Panc1 (cell line): ENCODE results near the gene SPOCK1.

Experiments used
- POLR2AphosphoS5 ChIP-seq: IDR thresholded peaks from 2 replicates; pipeline ENCODE4 v1.6.1; 2012; ENCODE audit warnings: mild to moderate bottlenecking, low read depth, low read length, moderate library complexity
- TF ChIP-seq, protein P1 (sequence below): fragments of 450-650 bp; IDR thresholded peaks from 2 replicates; pipeline ENCODE4 v1.5.1; 2017; ENCODE audit warnings: mild to moderate bottlenecking
- TF ChIP-seq, protein P2 (sequence below), 2 experiments: IDR thresholded peaks; 2 replicates each; pipeline ENCODE4 v1.6.1; 2011 to 2012; ENCODE audit warnings: low read depth in 2 of 2, control low read depth in 1 of 2, low read length in 1 of 2, mild to moderate bottlenecking in 1 of 2, moderate library complexity in 1 of 2; ENCODE audit not compliant: insufficient read depth in 1 of 2

DNA sequence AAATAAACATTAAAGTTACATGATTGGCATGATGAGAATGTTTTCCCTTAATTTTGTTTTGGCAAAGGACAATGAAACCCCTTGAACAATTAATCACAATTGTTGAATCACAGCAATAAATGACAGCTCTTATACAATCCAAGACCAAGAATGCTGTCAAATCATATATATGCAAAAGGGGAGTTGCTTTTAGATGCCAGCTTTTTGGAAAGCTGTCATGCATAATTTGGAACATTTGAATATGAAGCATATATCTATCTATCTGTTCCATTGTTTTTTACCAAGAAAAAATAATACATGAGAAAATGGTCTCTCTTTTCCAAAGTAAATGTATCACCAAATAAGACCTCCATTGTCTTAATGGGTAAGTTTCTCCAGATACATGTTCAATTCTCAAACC is 44.5 kb downstream of the SPOCK1 start:
- TF ChIP-seq, protein P1, sequence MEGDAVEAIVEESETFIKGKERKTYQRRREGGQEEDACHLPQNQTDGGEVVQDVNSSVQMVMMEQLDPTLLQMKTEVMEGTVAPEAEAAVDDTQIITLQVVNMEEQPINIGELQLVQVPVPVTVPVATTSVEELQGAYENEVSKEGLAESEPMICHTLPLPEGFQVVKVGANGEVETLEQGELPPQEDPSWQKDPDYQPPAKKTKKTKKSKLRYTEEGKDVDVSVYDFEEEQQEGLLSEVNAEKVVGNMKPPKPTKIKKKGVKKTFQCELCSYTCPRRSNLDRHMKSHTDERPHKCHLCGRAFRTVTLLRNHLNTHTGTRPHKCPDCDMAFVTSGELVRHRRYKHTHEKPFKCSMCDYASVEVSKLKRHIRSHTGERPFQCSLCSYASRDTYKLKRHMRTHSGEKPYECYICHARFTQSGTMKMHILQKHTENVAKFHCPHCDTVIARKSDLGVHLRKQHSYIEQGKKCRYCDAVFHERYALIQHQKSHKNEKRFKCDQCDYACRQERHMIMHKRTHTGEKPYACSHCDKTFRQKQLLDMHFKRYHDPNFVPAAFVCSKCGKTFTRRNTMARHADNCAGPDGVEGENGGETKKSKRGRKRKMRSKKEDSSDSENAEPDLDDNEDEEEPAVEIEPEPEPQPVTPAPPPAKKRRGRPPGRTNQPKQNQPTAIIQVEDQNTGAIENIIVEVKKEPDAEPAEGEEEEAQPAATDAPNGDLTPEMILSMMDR: no peak
- TF ChIP-seq POLR2AphosphoS5: no peak
- TF ChIP-seq, protein P2, sequence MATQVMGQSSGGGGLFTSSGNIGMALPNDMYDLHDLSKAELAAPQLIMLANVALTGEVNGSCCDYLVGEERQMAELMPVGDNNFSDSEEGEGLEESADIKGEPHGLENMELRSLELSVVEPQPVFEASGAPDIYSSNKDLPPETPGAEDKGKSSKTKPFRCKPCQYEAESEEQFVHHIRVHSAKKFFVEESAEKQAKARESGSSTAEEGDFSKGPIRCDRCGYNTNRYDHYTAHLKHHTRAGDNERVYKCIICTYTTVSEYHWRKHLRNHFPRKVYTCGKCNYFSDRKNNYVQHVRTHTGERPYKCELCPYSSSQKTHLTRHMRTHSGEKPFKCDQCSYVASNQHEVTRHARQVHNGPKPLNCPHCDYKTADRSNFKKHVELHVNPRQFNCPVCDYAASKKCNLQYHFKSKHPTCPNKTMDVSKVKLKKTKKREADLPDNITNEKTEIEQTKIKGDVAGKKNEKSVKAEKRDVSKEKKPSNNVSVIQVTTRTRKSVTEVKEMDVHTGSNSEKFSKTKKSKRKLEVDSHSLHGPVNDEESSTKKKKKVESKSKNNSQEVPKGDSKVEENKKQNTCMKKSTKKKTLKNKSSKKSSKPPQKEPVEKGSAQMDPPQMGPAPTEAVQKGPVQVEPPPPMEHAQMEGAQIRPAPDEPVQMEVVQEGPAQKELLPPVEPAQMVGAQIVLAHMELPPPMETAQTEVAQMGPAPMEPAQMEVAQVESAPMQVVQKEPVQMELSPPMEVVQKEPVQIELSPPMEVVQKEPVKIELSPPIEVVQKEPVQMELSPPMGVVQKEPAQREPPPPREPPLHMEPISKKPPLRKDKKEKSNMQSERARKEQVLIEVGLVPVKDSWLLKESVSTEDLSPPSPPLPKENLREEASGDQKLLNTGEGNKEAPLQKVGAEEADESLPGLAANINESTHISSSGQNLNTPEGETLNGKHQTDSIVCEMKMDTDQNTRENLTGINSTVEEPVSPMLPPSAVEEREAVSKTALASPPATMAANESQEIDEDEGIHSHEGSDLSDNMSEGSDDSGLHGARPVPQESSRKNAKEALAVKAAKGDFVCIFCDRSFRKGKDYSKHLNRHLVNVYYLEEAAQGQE (IDR thresholded peaks at IDR 0.05; ENCODE audit: insufficient read depth in 1 of 2, low read depth in 2 of 2, low read length in 1 of 2): no peak
